NCI-H1694 (cell line): ENCODE results near the gene WDR59.

Experiments
- DNase-seq: peaks from one replicate; lab custom pipeline; 2025; lab: John Stamatoyannopoulos, UW

WDR59 gene

DNA sequence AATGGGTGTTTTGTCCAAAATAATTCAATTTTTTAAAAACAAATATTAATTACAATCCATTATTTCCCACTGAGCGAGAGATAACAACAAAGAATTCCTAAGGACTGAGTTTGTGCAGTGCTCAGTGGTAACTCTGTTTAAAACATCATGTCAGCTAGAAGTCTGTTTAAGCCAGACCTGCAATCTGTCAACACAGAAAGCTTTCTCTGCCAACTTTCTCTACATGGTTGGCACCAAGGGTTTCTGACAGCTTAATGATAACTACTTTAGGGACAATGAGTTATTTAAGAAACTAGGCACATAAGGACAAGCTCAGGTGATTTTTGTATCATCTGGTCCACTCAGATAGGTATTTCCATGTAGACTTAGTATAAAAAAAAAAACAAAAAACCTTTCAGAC is 81.8 kb downstream of the WDR59 start:
- no peak for DNase-seq

DNA sequence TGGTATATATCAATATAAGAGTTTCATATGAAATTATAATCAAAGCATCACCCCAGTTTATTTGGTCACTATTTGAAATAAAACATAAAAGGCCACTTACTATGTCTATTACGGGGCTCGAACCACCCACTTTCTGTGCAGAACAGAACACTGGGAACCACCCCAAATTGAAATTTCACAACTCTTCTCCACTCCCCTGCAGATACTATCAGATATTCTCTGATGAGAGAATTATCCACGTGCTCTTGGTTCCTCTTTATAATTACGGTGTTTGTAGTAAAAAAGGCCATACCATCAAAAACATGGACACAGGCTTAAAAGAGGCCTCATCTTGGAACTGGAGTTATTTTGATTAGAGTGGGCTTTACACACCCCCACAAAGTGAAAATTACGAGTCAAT is 82.8 kb downstream of the WDR59 start:
- no peak for DNase-seq

DNA sequence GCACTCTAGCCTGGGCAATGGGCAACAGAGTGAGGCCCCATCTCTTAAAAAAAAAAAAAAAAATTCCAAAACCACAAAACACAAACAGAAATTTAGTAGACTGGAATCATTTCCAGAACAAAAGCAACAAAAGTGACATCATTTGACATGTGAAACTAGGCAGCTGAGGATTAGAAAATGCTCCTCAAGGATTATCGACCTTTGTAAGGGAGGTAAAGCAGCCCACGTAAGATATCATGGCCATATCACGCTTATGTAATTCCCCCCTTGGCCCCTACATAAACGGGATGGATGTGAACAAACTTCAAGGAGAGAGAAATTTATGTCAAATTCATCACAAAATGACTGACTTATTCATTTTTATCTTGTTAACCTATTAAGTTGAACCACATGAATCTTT is 83.3 kb downstream of the WDR59 start:
- DNase-seq = no peak

DNA sequence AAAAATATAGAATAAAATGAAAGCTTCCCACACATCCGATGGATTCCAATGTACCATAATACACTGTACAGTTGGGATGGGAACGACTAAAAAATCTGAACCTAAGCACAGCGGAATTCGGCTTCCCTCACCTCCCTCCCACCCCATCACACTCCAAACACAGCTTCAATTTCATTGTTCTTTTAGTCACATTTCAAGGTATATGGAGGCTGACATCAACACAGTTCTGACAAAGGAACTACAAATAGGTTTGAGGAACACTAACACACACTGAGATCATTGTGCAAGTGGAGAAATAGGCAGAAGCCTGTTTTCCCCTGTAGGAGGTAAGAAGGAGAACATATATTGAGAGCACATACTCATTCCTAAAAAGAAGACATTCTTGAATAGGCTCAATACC is 85.1 kb downstream of the WDR59 start:
- no peak for DNase-seq

DNA sequence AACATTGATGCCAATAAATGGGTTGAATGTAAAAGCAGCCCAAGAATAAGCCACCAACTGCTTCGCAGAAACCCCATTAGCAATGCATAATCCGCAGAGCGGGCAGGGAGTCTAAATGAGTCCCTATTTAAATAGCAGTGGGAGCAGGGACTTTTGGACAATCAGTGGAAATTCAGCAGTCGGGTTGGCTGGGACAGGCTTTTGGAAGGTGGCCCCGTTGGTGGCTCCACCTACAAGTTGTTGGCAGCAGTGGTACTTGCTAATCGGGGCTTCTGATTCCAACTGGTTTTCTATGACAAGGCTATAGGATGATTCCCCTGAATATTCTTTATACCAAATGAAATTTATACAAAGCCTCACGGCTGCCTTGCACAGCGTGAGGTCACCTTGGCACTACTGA is 86.3 kb downstream of the WDR59 start:
- no peak for DNase-seq

DNA sequence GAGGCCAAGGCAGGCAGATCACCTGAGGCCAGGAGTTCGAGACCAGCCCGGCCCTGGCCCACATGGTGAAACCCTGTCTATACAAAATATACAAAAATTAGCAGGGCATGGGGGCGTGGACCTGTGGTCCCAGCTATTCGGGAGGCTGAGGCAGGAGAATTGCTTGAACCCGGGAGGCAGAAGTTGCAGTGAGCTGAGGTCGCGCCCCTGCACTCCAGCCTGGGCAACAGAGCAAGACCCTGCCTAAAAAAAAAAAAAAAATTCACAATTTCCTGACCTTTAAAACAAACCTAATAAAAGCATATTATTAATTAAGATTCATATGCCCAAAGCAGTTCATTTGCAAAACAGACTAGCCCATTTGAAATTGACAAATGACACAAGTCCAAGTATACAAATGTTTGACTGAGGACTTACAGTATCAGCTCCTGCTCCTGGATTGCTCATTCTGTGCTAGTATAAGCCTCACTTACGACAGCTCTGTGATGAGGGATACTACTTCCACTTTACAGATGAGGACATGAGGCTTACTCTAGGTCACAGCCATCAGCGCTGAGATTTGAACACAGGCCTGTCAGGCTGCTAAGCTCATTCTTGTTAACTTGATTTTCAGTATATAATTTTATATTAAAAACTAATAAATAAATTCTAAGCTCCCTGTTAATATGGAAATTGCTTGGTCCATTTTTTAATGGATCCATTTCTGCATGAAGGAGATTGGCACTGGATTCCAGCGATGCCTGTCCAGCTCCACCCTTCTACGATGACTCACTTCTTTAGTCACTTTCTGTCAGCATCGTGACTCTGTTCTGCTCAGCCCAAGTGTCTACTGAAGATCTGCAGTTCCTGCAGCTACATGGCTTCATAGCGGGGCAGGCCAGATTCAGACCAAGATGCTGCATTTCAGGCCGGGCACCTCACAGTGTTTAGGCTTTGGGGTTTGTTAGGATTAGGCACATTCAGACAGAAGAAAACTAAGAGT is 88.2 kb downstream of the WDR59 start:
- DNase-seq = no peak

DNA sequence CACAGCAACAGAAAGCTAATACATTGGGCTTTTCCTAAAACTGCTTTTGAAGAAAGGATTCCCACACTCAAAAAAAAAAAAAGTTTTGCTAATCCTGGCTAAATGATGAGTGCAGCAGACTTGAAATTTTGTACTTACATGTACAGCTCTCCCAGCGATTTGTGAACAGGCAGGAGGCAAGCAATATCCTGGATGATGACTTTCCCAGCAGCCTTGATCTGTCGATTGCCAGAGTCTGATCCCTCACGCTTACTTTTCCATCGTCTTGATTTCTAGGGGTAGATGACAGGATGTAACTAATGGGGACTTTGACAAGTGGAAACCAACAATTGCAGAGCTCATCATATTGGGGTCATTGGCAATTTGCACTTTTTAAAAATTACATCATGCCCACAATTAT is 91.4 kb downstream of the WDR59 start:
- no peak for DNase-seq

DNA sequence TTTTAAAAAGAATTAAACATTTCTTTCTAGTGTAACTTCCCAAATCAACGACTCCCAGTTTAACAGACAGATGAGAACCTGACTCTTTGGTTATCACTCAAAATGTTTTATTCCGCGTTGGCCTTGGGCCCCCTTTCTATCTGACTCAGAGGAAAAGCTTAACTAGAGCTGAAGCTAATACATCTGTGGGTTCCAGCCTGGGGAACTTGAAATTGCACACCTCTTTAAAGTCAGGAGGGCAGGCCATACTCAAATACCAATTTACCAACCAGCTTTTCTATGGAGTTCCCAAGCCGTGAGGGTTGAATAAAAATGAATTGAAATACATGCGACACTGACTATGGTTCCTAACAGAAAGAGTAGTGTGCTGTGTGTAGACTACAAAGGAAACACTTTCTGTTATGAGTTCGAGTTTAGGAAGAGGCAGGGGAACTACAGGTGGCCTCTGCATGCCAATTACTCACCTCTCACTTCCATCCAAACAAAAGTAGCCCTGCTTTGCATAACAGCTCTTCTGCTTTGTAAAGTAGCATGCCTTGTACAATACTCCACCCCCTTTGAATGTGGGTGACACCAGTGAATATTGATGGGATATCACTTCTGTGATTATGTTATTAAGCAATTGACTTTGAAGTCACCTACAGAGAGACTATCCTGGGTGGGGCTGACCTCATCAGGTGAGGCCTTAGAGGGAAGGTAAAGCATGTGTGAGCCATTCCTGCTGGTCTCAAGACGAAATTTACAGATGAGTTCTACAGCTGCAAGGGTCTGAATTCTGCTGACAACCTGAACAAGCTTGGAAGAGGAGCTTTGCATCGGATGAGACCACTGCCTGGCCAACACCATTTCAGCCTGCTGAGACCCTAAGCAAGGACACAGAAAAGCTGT is 92.1 kb downstream of the WDR59 start:
- no peak for DNase-seq

DNA sequence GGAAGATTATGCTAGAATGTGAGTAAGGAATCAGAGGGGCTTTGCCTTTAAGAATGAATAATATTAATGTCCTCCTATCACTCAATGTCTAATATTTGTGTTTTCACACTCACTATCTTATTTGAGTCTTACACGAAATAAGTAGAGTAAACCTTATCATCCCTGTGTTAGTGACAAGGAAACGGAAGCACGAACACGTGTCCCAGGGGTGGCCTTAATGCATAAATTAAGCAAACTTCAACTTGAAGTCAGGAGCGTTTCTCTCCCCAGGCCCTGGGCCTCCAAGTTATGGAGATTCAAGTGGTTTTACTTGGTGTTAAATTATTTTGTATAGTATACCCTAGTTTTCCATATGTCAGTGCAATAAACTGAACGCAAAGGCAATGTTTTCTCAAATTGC is 96.0 kb downstream of the WDR59 start:
- no peak for DNase-seq

DNA sequence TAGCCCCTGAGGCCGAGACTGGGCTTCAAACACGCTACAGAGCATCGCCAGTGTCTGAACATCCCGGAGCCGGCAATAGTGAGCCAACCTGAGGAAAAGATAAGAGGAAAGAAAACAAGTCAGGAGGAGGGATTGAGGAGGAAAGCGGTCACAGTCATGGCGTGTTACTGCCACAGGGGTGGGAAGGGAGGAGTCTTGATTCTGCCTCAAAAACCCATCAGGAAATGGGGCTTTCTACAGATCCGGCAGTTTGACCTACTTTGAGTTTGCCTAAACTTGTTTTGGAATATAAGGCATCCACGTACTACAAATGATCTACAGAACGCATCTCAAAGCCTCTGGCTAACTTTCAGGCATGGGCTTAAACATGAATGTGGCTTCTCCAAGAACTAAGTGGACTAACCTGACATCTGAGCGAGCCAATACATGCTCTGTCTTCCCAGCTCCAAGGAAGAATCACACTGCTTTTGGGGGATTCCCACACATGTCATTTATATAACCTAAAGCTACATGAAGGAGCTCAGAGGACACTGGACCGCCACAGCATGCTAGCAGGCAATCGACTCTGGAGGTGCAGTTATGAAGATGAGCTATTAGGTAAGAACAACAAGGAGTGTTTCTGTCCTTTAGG is 96.6 kb downstream of the WDR59 start:
- DNase-seq = no peak

DNA sequence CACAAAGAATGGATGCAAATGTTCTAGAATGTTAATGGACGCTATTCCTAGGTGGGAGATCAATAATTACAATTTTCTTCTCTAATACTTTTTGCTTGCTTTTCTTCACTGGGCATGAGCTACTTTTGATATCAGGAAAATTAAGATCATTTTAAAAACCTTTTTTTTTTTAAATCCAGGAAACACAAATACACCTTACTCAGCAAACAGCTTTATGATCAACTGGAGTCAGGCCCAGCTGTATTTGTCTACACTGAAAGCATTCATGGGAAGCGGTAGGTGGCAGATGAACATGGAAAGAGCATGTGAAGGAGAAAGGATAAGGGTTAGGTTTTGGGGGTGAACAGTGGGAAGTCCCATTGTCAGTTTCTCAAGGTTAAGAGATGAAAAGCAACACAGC is 97.8 kb downstream of the WDR59 start:
- no peak for DNase-seq

DNA sequence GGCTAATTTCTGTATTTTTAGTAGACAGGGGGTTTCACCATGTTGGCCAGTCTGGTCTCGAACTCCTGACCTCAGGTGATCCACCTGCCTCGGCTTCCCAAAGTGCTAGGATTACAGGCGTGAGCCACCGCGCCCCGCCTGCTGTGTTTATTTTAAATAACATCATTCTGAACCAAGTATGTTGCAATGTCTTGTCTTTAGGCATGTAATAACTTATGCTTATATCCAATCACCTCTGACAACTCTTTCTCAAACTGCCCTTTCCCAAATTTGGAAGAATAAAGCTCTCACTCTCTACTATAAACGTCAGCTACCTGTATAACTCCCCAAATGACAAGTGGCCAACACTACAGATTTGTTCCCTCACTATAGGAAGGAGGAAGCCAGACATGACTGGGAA is 107.2 kb downstream of the WDR59 start:
- no peak for DNase-seq

DNA sequence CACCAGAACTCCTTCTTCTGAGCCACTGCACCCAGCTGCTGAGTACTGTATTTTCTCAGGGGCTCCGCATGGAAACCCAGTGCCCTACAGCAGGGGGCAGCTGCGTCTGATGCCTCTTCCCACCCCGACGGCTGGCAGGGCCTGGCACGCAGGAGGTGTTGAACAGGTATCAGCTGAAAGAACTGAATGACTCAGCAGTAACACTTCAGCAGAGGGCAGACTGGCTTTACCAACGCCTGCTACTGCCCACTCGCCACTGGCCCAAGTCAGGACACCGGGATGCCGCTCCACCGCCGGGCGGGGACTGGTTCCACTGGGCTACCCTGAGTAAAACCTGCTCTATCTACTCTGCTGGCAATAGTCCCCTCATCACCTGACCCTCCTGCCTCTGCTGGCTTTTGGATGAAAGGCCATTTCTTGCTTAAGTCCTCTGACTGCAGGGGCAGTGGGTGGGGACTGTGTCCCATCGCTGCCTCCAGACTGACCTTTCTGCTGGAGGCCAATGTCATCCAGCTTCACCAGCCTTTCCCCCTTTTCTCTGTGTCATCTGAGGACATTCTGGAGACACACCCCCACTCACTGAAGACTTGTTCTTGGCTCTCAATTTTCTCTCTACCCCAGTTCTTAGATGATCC is 109.9 kb downstream of the WDR59 start:
- no peak for DNase-seq

DNA sequence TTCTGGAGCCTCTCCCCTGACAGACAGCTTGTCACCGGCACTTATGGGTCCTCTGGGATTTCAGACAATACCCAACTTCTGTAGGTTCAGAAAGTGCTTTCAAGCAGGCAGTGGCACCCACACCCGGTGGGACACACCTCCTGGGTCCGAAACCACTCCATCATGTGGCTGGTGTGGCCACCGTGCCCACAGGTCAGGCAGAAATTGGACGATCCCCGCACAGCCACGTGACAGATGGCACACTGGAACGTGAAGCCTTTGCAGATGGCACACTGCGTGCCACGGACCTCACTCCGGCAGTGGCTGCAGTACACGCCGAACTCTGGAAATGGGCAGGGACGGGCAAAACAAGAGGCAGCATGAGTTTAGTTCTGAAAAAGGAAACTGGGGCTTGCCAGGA is 110.8 kb downstream of the WDR59 start:
- DNase-seq = no peak

DNA sequence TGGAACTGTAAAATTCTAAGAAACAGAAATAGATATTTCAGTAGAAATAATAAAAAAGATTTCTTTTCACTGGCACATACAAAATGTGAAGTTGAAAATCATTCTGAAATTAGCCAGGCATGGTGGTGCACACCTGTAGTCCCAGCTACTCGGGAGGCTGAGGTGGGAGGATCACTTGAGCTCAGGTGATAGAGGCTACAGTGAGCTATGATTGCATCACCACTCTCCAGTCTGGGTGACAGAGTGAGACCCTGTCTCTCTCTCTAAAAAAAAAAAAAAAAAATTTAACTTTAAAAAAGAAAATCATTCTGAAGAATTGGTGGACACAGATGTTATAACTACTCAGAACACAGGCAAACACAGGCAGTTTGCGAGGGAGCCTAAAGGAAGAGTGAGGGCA is 112.6 kb downstream of the WDR59 start:
- DNase-seq = no peak

DNA sequence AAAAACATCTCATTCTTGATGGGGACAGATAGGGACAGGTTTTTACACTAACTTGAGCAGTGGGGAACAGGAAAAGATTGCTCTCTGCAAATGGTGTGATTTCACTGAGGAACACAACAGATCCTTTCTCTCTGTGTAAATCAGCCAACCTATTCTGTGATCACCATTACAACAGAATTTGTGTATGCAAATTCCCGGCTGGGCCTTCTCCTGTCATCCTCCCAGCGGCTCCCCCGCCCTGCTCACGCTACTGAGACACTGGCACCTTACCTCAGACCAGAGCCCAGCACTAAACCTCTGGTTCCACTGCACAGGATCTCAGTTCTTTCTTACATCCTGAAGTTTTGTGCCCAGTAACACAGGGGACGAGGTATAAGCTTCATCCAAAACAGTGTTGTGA is 113.3 kb downstream of the WDR59 start:
- no peak for DNase-seq

DNA sequence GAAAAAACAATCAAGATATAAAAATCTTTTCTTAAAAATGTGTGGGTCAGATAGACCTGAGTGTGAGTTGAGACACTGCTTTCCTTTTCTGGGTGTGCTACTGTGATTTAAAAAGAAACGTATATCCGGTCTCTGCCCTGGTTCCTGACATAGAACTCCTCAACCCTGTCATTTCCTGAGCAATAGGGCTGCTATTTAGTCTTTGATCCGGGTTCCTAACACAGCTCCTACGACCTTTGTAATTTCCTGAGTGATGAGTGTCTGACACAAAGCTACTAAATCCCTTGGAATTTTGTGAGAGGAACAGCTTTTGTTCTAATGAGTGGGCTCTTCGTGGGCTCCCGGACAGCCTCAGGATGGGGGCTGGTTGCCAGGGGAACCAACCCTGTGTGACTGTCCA is 116.4 kb downstream of the WDR59 start:
- no peak for DNase-seq

DNA sequence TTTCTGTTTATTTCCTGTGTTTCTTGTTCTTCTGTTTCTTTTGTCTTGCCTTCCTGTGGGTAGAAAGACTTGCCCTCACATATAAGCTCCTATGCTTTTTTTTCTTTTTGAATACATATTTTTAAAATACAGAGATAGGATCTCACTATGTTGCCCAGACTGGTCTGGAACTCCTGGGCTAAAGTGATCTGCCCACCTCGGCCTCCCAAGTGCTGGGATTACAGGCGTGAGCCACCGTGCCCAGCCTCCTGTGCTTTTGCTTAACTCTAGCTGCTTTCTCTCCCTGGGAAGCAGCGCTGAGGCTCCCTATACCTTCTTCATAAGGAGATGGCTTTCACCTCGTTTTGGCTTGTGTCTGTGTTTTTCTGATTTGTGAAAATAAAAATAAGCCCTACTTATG is 116.9 kb downstream of the WDR59 start:
- DNase-seq = no peak

DNA sequence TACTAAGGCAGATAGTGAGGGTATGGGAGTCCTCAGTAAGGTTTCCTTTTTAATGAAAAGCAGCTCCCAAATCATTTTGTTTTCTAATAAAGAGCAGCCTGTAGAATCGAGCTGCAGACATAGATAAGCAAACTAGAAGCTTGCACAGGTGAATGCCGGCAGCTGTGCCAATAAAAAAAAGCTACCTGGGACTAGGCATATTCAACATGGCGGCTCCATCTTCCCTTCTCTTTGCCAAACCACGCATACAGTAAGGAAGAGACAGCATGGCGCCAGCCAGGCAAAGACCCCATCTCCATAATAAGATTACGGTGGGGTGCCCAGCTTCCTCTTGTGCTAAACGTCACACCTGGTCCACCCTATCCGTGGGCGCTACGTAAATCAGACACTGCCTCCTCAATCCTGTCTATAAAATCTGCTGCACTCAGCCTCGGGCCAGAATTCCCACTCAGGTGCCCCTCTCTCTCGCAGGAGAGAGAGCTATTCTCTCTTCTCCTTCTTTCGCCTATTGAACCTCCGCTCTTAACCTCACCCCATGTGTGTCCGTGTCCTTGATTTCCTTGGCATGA is 117.6 kb downstream of the WDR59 start:
- no peak for DNase-seq

DNA sequence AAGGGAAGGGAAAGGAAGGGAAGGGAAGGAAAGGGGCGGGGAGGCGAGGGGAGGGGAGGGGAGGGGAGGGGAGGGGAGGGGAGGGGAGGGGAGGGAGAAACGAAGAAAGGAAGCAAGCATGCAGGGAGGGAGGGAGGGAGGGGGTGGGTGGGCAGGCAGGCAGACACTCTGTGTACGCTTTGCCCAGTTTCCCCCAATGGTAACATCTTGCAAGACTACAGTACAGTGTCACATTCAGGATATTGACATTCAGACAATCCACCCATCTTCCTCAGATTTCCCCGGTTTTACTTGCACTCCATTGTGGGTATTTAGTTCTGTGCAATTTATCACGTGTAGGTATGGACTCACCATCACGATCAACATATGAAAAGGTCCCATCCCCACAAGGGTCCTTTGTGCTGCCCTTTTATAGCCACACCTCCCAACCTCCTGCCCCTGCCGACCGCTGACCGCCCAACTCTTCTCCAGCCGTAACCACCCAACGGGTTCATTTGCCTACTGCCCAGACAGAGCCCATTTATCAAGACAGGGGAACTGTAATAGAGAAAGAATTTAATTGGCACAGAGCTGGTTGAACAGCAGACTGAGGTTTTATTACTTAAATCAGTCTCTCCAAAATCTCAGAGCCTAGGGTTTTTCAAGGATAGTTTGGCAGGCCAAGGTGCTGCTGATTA is 118.9 kb downstream of the WDR59 start:
- DNase-seq = no peak

DNA sequence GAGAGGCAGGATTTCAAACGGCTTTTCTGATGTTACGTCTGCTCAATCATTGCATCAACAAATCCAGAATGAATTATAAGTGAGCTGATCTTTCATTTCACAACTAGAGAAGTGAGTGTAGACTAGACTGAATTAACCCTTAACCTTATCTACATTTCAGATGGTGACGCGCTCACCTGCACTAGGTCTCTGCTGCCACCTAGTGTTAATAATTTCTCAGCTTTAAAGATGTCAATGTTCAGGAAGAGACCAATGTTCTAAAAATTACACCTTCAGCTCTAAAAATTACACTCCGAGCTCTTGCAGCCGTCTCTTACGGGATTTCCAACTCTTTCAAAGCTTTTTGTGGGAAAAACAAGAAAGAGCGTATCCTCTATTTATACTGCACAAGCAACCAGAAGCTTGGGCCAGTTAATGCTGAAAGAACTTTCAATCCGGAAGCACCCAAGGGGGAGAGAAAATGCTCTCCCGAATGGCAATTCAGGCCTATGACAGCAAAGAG is 122.1 kb downstream of the WDR59 start:
- peak; percentile 5 for DNase-seq
